B cell (primary cell): ENCODE results near the gene TCAIM. TPM values are rescaled to one million over a fixed set of nuclear protein-coding genes. Genes with fewer than 3 reads are reported as not detected.

Source experiments
- ATAC-seq: fragments of 200-7000 bp; cut with Tn5 transposase; one replicate; pipeline ENCODE4 v1.10.0; 2021; ENCODE audit warnings: low read depth, mild to moderate bottlenecking, moderate number of reproducible peaks, moderate library complexity
- CTCF ChIA-PET: fragments of 350-600 bp; sonication (Branson Sonifier 250); formaldehyde crosslinking; loops from one replicate; lab custom pipeline; 2021; ENCODE audit warnings: antibody characterized with exemption, inconsistent platforms; lab: Charles Lee
- POLR2A ChIA-PET: fragments of 350-600 bp; sonication (Branson Sonifier 250); formaldehyde crosslinking; loops from one replicate; lab custom pipeline; 2021; ENCODE audit warnings: antibody characterized with exemption; lab: Charles Lee
- DNase-seq: peaks from one replicate; pipeline ENCODE4 v3.0.0; 2013
- H2AFZ ChIP-seq: 2 replicates; pipeline ENCODE4 v1.6.1; 2012; ENCODE audit warnings: mild to moderate bottlenecking, low read depth, low read length; ENCODE audit not compliant: insufficient read depth, poor library complexity, severe bottlenecking
- H3K27ac ChIP-seq, 2 donors: 1 replicate in 1 of 2; 2 replicates in 1 of 2; pipeline ENCODE4 v1.5.1; 2012 to 2013; ENCODE audit warnings: low read length in 2 of 2, mild to moderate bottlenecking in 2 of 2, moderate library complexity in 1 of 2
- H3K27me3 ChIP-seq, 4 experiments: fragments of 200-600 bp in 1 of 4; sonication (generic) in 1 of 4; replicated peaks in 1 of 4; 1 replicate in 2 of 4; 2 replicates in 2 of 4; pipeline versions ENCODE4 v1.6.1 to v1.7.0; 2013 to 2016; ENCODE audit warnings: low read length in 3 of 4, mild to moderate bottlenecking in 2 of 4, mixed read lengths in 1 of 4, moderate library complexity in 1 of 4; ENCODE audit not compliant: insufficient read depth in 4 of 4, control insufficient read depth in 3 of 4; ENCODE audit errors: control extremely low read depth in 1 of 4
- H3K36me3 ChIP-seq, 2 experiments: replicated peaks in 1 of 2; 1 replicate in 1 of 2; 2 replicates in 1 of 2; pipeline versions ENCODE4 v1.6.1 to v1.7.1; 2013; ENCODE audit warnings: low read length in 1 of 2; ENCODE audit not compliant: insufficient read depth in 2 of 2, control insufficient read depth in 1 of 2; ENCODE audit errors: control extremely low read depth in 1 of 2, extremely low read depth in 1 of 2
- H3K4me1 ChIP-seq, 2 donors: fragments of 200-600 bp in 1 of 2; sonication (generic) in 1 of 2; 1 replicate in 1 of 2; 2 replicates in 1 of 2; pipeline versions ENCODE4 v1.5.1 to v1.6.1; 2013 to 2017; ENCODE audit warnings: low read length in 2 of 2; ENCODE audit not compliant: control insufficient read depth in 2 of 2, insufficient read depth in 2 of 2
- H3K4me2 ChIP-seq: replicated peaks from 2 replicates; pipeline ENCODE3; 2012; ENCODE audit warnings: mild to moderate bottlenecking, low read depth, low read length; ENCODE audit not compliant: poor library complexity, severe bottlenecking
- H3K4me3 ChIP-seq, 5 experiments: fragments of 200-600 bp in 1 of 5; sonication (generic) in 1 of 5; 1 replicate in 3 of 5; 2 replicates in 2 of 5; pipeline versions ENCODE4 v1.5.1 to v1.7.0; 2011 to 2016; ENCODE audit warnings: low read length in 4 of 5, mild to moderate bottlenecking in 4 of 5, low read depth in 2 of 5, control low read depth in 1 of 5, moderate library complexity in 1 of 5; ENCODE audit not compliant: insufficient read depth in 1 of 5; ENCODE audit errors: control extremely low read depth in 1 of 5, extremely low read depth in 1 of 5
- H3K79me2 ChIP-seq: fragments of 200-600 bp; sonication (generic); one replicate; pipeline ENCODE4 v1.6.0; 2016; ENCODE audit warnings: low read length; ENCODE audit not compliant: control insufficient read depth, insufficient read depth
- H3K9ac ChIP-seq: fragments of 200-600 bp; sonication (generic); 2 replicates; pipeline ENCODE4 v1.6.1; 2017; ENCODE audit warnings: mild to moderate bottlenecking, low read length, moderate library complexity
- H3K9me3 ChIP-seq, 3 donors: one replicate each; pipeline versions ENCODE4 v1.6.1 to v1.7.1; 2013; ENCODE audit warnings: low read length in 2 of 3; ENCODE audit not compliant: control insufficient read depth in 2 of 3, insufficient read depth in 1 of 3; ENCODE audit errors: control extremely low read depth in 1 of 3
- H4K20me1 ChIP-seq: 2 replicates; pipeline ENCODE4 v1.6.0; 2012; ENCODE audit warnings: mild to moderate bottlenecking, low read length; ENCODE audit not compliant: insufficient read depth, control insufficient read depth, poor library complexity, severe bottlenecking
- H3K27ac Mint-ChIP-seq: one replicate; pipeline ENCODE4 v1.8.0; 2021; ENCODE audit warnings: mixed read lengths
- H3K27me3 Mint-ChIP-seq: one replicate; pipeline ENCODE4 v1.8.0; 2021; ENCODE audit warnings: mixed read lengths
- H3K4me1 Mint-ChIP-seq: one replicate; pipeline ENCODE4 v1.8.0; 2021; ENCODE audit warnings: mixed read lengths
- H3K4me3 Mint-ChIP-seq: one replicate; pipeline ENCODE4 v1.8.0; 2021; ENCODE audit warnings: mixed read lengths
- H3K9me3 Mint-ChIP-seq: one replicate; pipeline ENCODE4 v1.8.0; 2022; ENCODE audit warnings: mixed read lengths; ENCODE audit not compliant: insufficient read depth
- CTCF ChIP-seq: fragments of 200-600 bp; IDR thresholded peaks from one replicate; pipeline ENCODE4 v1.8.0; 2022; ENCODE audit warnings: antibody characterized with exemption, mild to moderate bottlenecking
- EZH2 ChIP-seq: IDR thresholded peaks from 2 replicates; pipeline ENCODE4 v1.6.1; 2012; ENCODE audit warnings: borderline replicate concordance, low read depth, mild to moderate bottlenecking, moderate library complexity, low read length; ENCODE audit not compliant: insufficient read depth, poor library complexity, severe bottlenecking
- WGBS: methylation state at CpG from one replicate; pipeline ENCODE4 v1.1.5; 2013; ENCODE audit warnings: missing lambda C conversion rate; ENCODE audit not compliant: insufficient coverage; 5-methylcytosine and 5-hydroxymethylcytosine counted together
- intact Hi-C: fragments of 100-400 bp; cut with micrococcal nuclease; formaldehyde crosslinking; loops from one replicate; pipeline ENCODE4 v1.10.0; 2022
- polyA plus RNA-seq: library from polyadenylated mRNA; depleted of rRNA; stranded (reverse); fragments of >200 nt; gene quantifications from 2 replicates; pipeline ENCODE4 v1.2.3, GENCODE V29; 2012
- total RNA-seq, 2 donors: library from RNA; stranded (reverse); fragments of 120-200 nt in 1 of 2; gene quantifications; 1 replicate in 1 of 2; 2 replicates in 1 of 2; pipeline versions ENCODE4 v1.2.3 to v1.2.4, GENCODE V29; 2013 to 2022

TCAIM gene
- total and polyA plus RNA-seq, 2 donors (not counting 1 experiment from before 2014, with no cell fraction given) = 4.3 to 15.8 TPM

DNA sequence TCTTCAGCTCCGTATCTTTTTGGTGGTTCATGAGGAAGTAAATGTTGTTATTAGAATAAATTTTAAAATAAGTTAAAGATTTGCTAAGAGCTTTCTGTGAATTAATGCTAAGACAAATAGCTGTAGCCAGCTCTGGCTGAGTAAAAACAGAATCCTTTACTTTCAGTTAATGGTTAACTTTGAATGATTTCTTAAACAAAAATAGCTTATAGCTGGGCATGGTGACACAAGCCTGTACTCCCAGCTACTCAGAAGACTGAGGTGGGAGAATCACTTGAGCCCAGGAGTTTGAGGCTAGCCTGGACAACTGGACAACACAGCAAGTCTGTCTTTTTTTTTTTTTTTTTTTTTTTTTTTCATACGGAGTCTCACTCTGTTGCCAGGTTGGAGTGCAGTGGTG is 25.0 kb downstream of the TCAIM start:
- H3K4me1 ChIP-seq = no peaks in the 10 kb centered on the region
- Mint-ChIP-seq H3K4me3 (no peak overlapping the region), H3K4me1 (no peaks in the 10 kb centered on the region), H3K9me3 (no peaks in the 10 kb centered on the region), H3K27me3 (no peaks in the 10 kb centered on the region), H3K27ac (no peak overlapping the region)
- no peak overlapping the region for H3K4me3 ChIP-seq
- TF ChIP-seq CTCF (no peak), EZH2 (no peak)
- intact Hi-C loops = no loop called here
- POLR2A ChIA-PET = no interaction called here
- no peak overlapping the region for H3K4me2 ChIP-seq
- CTCF ChIA-PET = no interaction called here
- no peaks in the 10 kb centered on the region for H3K79me2 ChIP-seq
- H3K9me3 ChIP-seq = no peaks in the 10 kb centered on the region
- H3K36me3 ChIP-seq = peaks cover 10 to 13% of the 10 kb centered on the region in 2 experiments
- H3K27ac ChIP-seq = no peak overlapping the region
- no peaks in the 10 kb centered on the region for H4K20me1 ChIP-seq
- H3K9ac ChIP-seq = no peak overlapping the region
- ATAC-seq (no peak), DNase-seq (no peak)
- H2AFZ ChIP-seq = no peak overlapping the region
- no CpG with 5 or more reads among the region's 2 CpGs for WGBS
- no peaks in the 10 kb centered on the region for H3K27me3 ChIP-seq

DNA sequence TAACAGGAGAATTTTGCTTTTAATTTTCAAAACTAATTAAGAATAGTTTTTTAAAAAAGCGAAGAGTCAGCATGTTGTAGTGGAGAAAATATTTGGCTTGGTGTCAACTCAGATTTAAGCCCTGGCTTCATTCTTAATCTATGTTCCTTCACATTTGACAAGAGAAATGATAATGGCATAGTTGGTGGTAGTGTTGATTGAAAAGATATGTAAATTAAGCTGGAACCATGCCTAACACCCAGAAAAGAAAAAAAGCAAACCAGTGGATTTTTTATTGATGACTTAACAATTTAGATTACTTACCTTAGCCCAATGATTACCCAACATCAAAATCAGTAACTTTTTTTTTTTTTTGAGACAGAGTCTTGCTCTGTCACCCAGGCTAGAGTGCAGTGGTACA is 27.4 kb downstream of the TCAIM start:
- H3K4me1 ChIP-seq = no peaks in the 10 kb centered on the region
- no peaks in the 10 kb centered on the region for H3K9me3 Mint-ChIP-seq
- ATAC-seq = no peak

More for the DNA sequence above, 27.4 kb downstream of the TCAIM start:
- Histone ChIP-seq H3K36me3 (peaks cover 4 to 6% of the 10 kb centered on the region in 2 experiments), H2AFZ (no peak overlapping the region), H3K9ac (no peak overlapping the region), H3K4me3 (no peak overlapping the region), H3K27ac (no peak overlapping the region), H3K79me2 (no peaks in the 10 kb centered on the region), H3K4me2 (no peak overlapping the region), H3K9me3 (no peaks in the 10 kb centered on the region), H4K20me1 (no peaks in the 10 kb centered on the region), H3K27me3 (no peaks in the 10 kb centered on the region)
- ChIA-PET CTCF (interaction anchor here (0.7 kb wide), 1 partner anchor 468 kb away, joined by 3 read pairs; no protein-coding TSS in a partner anchor), POLR2A (no interaction called here)
- DNase-seq = no peak
- H3K27ac Mint-ChIP-seq = no peak overlapping the region
- no peaks in the 10 kb centered on the region for H3K4me1 Mint-ChIP-seq
- intact Hi-C loops = no loop called here
- H3K4me3 Mint-ChIP-seq = no peak overlapping the region
- TF ChIP-seq EZH2 (no peak), CTCF (no peak)
- WGBS = no CpG with 5 or more reads among the region's 1 CpG
- no peaks in the 10 kb centered on the region for H3K27me3 Mint-ChIP-seq
